Lower leg skin (tissue), 3 donors: ENCODE results near the gene ARHGEF26.

ENCODE experiments used
- POLR2A ChIP-seq, 2 donors: fragments of 450-650 bp; IDR thresholded peaks; one replicate each; pipeline ENCODE4 v1.6.1; 2016 to 2017; ENCODE audit warnings: antibody characterized with exemption in 2 of 2, mild to moderate bottlenecking in 1 of 2, moderate library complexity in 1 of 2
- TF ChIP-seq, protein P1 (sequence below), 3 donors: fragments of 450-650 bp; IDR thresholded peaks; one replicate each; pipeline ENCODE4 v1.5.1; 2016; ENCODE audit warnings: antibody characterized with exemption in 3 of 3, mild to moderate bottlenecking in 3 of 3, moderate library complexity in 2 of 3

DNA sequence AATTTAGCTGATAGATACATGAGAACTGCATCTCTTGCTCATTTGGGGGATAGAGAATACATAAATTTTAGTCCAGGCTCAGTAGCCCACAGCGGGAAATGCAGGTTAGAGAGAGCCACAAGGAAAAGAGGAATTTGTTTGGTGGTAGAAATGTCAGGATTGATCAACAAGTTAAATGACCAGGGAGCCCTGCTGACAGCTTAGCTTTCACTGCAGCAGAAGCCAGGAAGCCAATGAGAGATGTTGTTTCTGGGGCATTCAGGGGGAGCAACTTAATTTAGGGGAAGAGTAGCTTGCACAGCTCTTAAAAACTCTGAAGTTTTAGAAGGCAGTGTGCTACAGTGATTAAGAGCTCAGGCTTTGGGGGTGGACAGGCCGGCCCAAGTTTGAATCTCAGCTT is 22.7 kb downstream of the ARHGEF26 start:
- TF ChIP-seq, protein P1, sequence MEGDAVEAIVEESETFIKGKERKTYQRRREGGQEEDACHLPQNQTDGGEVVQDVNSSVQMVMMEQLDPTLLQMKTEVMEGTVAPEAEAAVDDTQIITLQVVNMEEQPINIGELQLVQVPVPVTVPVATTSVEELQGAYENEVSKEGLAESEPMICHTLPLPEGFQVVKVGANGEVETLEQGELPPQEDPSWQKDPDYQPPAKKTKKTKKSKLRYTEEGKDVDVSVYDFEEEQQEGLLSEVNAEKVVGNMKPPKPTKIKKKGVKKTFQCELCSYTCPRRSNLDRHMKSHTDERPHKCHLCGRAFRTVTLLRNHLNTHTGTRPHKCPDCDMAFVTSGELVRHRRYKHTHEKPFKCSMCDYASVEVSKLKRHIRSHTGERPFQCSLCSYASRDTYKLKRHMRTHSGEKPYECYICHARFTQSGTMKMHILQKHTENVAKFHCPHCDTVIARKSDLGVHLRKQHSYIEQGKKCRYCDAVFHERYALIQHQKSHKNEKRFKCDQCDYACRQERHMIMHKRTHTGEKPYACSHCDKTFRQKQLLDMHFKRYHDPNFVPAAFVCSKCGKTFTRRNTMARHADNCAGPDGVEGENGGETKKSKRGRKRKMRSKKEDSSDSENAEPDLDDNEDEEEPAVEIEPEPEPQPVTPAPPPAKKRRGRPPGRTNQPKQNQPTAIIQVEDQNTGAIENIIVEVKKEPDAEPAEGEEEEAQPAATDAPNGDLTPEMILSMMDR (IDR thresholded peaks at IDR 0.05): no peak
- TF ChIP-seq POLR2A (IDR thresholded peaks at IDR 0.05): no peak
